HepG2 (cell line): Measurements from ENCODE around the gene SNX4. TPM values are rescaled to one million over a fixed set of nuclear protein-coding genes. Genes with fewer than 3 reads are reported as not detected.

Source experiments
- CBFB ChIP-seq: sonication (generic); formaldehyde crosslinking; IDR thresholded peaks from 2 replicates; pipeline ENCODE4 v1.4.0; 2020; ENCODE audit warnings: missing genetic modification reagents
- CBX1 ChIP-seq: IDR thresholded peaks from one replicate; pipeline ENCODE4 v1.6.1; 2016; ENCODE audit warnings: antibody characterized with exemption, low read depth
- FOXC1 ChIP-seq: sonication (generic); formaldehyde crosslinking; IDR thresholded peaks from 2 replicates; pipeline ENCODE4 v1.8.0; 2022; ENCODE audit warnings: mild to moderate bottlenecking, missing genetic modification reagents, borderline replicate concordance
- FOXP4 ChIP-seq: sonication (generic); formaldehyde crosslinking; IDR thresholded peaks from 2 replicates; pipeline ENCODE4 v1.4.0; 2020; ENCODE audit warnings: missing genetic modification reagents
- IRF2 ChIP-seq: IDR thresholded peaks from 2 replicates; pipeline ENCODE4 v1.6.1; 2018; ENCODE audit warnings: missing genetic modification reagents, missing compliant biosample characterization
- KLF11 ChIP-seq: IDR thresholded peaks from 2 replicates; pipeline ENCODE4 v1.6.1; 2016; ENCODE audit warnings: missing compliant biosample characterization
- KLF13 ChIP-seq: sonication (generic); formaldehyde crosslinking; IDR thresholded peaks from 2 replicates; pipeline ENCODE4 v1.4.0; 2020; ENCODE audit warnings: mild to moderate bottlenecking, missing genetic modification reagents
- KMT2B ChIP-seq: IDR thresholded peaks from 2 replicates; pipeline ENCODE4 v1.6.1; 2016; ENCODE audit warnings: missing genetic modification reagents, missing compliant biosample characterization
- MBD4 ChIP-seq: IDR thresholded peaks from 2 replicates; pipeline ENCODE4 v1.6.1; 2012; ENCODE audit warnings: low read length, inconsistent platforms, borderline replicate concordance
- PRDM15 ChIP-seq: sonication (generic); formaldehyde crosslinking; IDR thresholded peaks from 2 replicates; pipeline ENCODE4 v1.4.0; 2020; ENCODE audit warnings: missing genetic modification reagents
- SATB2 ChIP-seq: sonication (generic); formaldehyde crosslinking; IDR thresholded peaks from 2 replicates; pipeline ENCODE4 v1.5.0; 2020; ENCODE audit warnings: missing genetic modification reagents
- SRF ChIP-seq: IDR thresholded peaks from 2 replicates; pipeline ENCODE4 v1.6.1; 2011; ENCODE audit warnings: mild to moderate bottlenecking, low read depth, low read length, moderate library complexity
- ZBTB49 ChIP-seq: sonication (generic); formaldehyde crosslinking; IDR thresholded peaks from 2 replicates; pipeline ENCODE4 v1.4.0; 2020; ENCODE audit warnings: missing genetic modification reagents, borderline replicate concordance
- ZFP36L2 ChIP-seq: sonication (generic); formaldehyde crosslinking; IDR thresholded peaks from 2 replicates; pipeline ENCODE4 v1.4.0; 2020; ENCODE audit warnings: missing genetic modification reagents
- ZMAT3 ChIP-seq: sonication (generic); formaldehyde crosslinking; conservative IDR thresholded peaks from 2 replicates; pipeline ENCODE4 v1.7.0; 2021; ENCODE audit warnings: missing genetic modification reagents
- ZNF235 ChIP-seq: sonication (generic); formaldehyde crosslinking; IDR thresholded peaks from 2 replicates; pipeline ENCODE4 v1.8.1; 2023; ENCODE audit warnings: mild to moderate bottlenecking, missing genetic modification reagents, borderline replicate concordance
- ZNF33A ChIP-seq: sonication (generic); formaldehyde crosslinking; IDR thresholded peaks from 2 replicates; pipeline ENCODE4 v1.5.1; 2020; ENCODE audit warnings: missing genetic modification reagents, mild to moderate bottlenecking, moderate library complexity, borderline replicate concordance
- ZNF580 ChIP-seq: IDR thresholded peaks from 2 replicates; pipeline ENCODE4 v1.6.1; 2016; ENCODE audit warnings: low read depth, borderline replicate concordance
- ZNF710 ChIP-seq: sonication (generic); formaldehyde crosslinking; IDR thresholded peaks from 2 replicates; pipeline ENCODE4 v1.5.0; 2020; ENCODE audit warnings: mild to moderate bottlenecking, missing genetic modification reagents, borderline replicate concordance
- polyA plus RNA-seq, 8 experiments: library from polyadenylated mRNA; depleted of rRNA in 3 of 8; stranded (reverse) in 7 of 8; unstranded in 1 of 8; fragments of >200 nt; fragmentation: Illumina TruSeq in 4 of 8; extraction: Trizol in 4 of 8; gene quantifications; 2 replicates each; pipeline versions ENCODE4 v1.2.1 to v1.2.3, GENCODE V29; 2011 to 2016; ENCODE audit warnings: low read depth in 4 of 8, missing spikeins in 1 of 8, mixed read lengths in 1 of 8; ENCODE audit not compliant: insufficient read depth in 1 of 8
- total RNA-seq, 5 experiments: library from RNA; depleted of rRNA; stranded (reverse); fragments of >200 nt; fragmentation: Illumina TruSeq; extraction: Trizol; gene quantifications; 2 replicates each; pipeline ENCODE4 v1.2.3, GENCODE V29; 2016; ENCODE audit warnings: low read depth in 1 of 5

SNX4 gene
- total and polyA plus RNA-seq, 2 of the 13 experiments (the other 11 are each of a cell fraction or from before 2014, with no cell fraction given), result 18.1 to 73.6 TPM

- TF ChIP-seq ZNF580 (CRISPR knock-in tag), result no peak
- no peak for TF ChIP-seq SRF
- peak; percentile 73; the same call in 1 of the 2 replicates for TF ChIP-seq KMT2B (CRISPR knock-in tag)
- peak; percentile 47; the same call in 1 of the 2 replicates for TF ChIP-seq CBFB
- peak; percentile 23; the same call in 1 of the 2 replicates for TF ChIP-seq ZNF235 (CRISPR knock-in tag)
- no peak for TF ChIP-seq ZBTB49
- TF ChIP-seq MBD4, result no peak
- peak; percentile 52; the same call in 1 of the 2 replicates for TF ChIP-seq FOXC1 (CRISPR knock-in tag)
- 0 out of 2 replicates have a peak, but pooled peaks have one; percentile 57 for TF ChIP-seq IRF2 (CRISPR knock-in tag)
- no peak for TF ChIP-seq SATB2 (CRISPR knock-in tag)
- no peak for TF ChIP-seq KLF13 (CRISPR knock-in tag)
- peak; percentile 28; the same call in 1 of the 2 replicates for TF ChIP-seq ZNF710 (CRISPR knock-in tag)
- TF ChIP-seq ZMAT3 (CRISPR knock-in tag), result peak; percentile 69; the same call in 1 of the 2 replicates
- TF ChIP-seq PRDM15 (CRISPR knock-in tag), result no peak
- peak; percentile 35; the same call in 1 of the 2 replicates for TF ChIP-seq FOXP4
- TF ChIP-seq ZFP36L2 (CRISPR knock-in tag), result no peak
- TF ChIP-seq KLF11 (CRISPR knock-in tag), result no peak
- TF ChIP-seq ZNF33A (CRISPR knock-in tag), result no peak
- TF ChIP-seq CBX1, result no peak
These were observed at the start of gene SNX4 (continued) for GRCh38 chr3:125519678-125520562.
